Measurements from ENCODE around the gene EVX2.

DNA sequence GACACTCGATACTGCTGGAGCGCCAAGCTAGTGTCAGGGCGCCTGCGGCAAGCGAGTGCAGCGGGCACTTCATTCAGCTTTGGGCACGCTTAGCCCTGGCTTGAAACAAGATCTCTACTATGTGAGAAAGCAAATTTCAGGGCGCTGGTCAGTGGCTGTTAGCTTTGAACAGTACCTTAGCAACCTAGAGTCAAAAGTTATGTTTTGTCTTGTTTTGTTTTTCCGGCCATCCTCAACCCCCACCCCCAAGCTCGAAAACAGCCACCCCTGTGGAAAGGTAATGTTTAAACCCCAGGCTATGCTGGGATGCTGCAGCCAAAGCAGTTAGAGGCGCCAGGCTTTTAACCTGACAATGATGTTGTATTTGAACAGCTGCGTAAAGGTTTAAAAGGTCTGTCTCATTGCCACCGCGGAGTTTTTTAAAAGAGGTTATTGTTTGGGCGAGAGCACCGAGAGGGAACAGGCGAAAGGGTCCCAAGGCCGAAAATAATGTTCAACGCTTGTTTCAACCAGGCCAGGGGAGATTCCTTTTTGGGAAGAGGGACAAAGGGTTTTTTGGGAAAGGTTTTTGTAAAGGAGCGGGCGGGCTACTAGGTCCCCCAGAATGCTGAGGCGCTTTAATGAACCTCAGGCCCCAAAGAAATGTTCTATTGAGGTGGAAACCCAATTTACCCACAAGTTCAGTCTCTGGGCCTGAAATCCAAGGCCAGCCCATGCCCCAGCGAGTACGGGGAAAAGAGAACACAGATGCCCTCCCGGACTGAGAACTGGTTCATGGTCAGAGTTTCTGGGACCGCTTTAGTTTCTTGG is 30.6 kb upstream of the EVX2 start:
- no peak for TF ChIP-seq ZNF274 (IDR thresholded peaks at IDR 0.05; ENCODE audit: low read depth, low read length)
- TF ChIP-seq SUZ12 (IDR thresholded peaks at IDR 0.05; ENCODE audit: extremely low read depth, insufficient read depth, insufficient read length), result no peak

All from NT2/D1 (cell line).